ENCODE results near the gene CLVS2. TPM values are rescaled to one million over a fixed set of nuclear protein-coding genes. Genes with fewer than 3 reads are reported as not detected.

CLVS2 gene, protein sequence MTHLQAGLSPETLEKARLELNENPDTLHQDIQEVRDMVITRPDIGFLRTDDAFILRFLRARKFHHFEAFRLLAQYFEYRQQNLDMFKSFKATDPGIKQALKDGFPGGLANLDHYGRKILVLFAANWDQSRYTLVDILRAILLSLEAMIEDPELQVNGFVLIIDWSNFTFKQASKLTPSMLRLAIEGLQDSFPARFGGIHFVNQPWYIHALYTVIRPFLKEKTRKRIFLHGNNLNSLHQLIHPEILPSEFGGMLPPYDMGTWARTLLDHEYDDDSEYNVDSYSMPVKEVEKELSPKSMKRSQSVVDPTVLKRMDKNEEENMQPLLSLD
- total RNA-seq (2022; extraction: Qiagen RNA extraction), result 0.13 to 0.23 TPM (median 0.18 TPM) in 5 replicates

DNA sequence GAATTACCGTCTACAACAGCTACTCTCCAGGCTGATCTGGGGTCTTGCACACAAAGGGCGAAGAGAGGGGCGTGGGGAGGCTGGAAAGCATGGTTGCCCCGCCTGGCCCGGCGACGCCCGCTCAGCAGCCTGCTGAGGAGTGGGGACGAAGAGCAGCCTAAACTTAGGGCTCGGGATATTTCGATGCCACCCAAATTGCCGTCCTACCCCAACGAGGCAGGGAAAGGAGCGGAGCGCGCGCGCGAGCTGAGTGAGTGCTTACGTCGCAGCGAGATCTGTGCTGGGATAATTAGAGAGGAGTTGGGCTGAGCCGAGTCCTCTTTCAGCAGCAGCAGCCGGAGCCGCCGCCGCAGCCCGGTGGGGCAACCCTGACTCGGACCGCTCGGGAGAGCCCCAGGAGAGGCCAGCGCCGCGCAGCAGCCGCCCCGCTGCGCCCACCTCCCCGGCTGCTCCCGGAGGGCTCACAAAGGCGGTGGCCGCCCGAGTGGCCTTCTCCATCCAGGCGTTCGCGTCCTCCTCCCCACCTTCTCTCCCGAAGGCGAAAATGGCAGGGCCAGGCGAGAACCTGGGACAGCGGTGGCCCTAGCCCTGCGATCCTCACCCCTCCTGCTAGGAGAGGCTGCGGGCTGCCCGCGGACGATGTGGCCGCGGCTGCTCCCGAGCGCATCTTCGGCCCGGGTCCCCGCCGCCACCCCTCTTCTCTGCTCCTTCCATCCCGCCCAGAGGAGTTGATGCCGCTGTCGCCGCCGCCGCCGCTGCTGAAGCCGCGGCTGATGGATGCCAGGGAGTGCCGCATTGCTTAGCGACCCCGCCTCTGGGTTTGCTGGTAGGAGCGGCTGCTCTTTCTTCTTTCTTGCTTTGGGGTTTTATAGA, at the start of gene CLVS2:
Gene CLVS2, plus strand, starts transcription at position 315 of the 873 bp plus-strand sequence. CDS start 1,543 bp downstream, outside the sequence.

Other genes starting within 250 kb of the CLVS2 start
- gene FABP7, start 216.5 kb upstream of the CLVS2 start, total RNA-seq (2022; extraction: Qiagen RNA extraction), result not detected in 5 replicates
- 3.1 to 3.7 TPM (median 3.6 TPM) in 5 replicates for gene SMPDL3A, start 207.0 kb upstream of the CLVS2 start, total RNA-seq (2022; extraction: Qiagen RNA extraction)

All from A549 treated with AZD2906 at 1 μM for 4 hours (cell line).